PC-3 (cell line): ENCODE data around the gene ZNF708. TPM values are rescaled to one million over a fixed set of nuclear protein-coding genes. Genes with fewer than 3 reads are reported as not detected.
"Not testable (repeated sequence)": the region's sequence is repeated elsewhere in the genome, so short reads cannot be mapped to it uniquely, and the experiment has no call there.

ENCODE experiments used
- ATAC-seq: fragments of 200-7000 bp; cut with Tn5 transposase; 2 replicates; pipeline ENCODE4 v1.9.1; 2020; ENCODE audit warnings: mild to moderate bottlenecking, moderate library complexity
- BruUV-seq: library from RNA; stranded (reverse); fragments of 400-500 nt; replicated peaks from 2 replicates; lab custom pipeline; 2021; lab: Mats Ljungman, UMichigan
- CTCF ChIA-PET: fragments of 300-600 bp; sonication (Branson Sonifier 250); formaldehyde crosslinking; loops from one replicate; lab custom pipeline; 2022; ENCODE audit warnings: antibody characterized with exemption; lab: Charles Lee
- POLR2A ChIA-PET: fragments of 300-600 bp; sonication (Branson Sonifier 250); formaldehyde crosslinking; loops from one replicate; lab custom pipeline; 2022; ENCODE audit warnings: antibody characterized with exemption; ENCODE audit not compliant: unreplicated experiment; lab: Charles Lee
- DNase-seq: peaks from one replicate; pipeline ENCODE4 v3.0.0-alpha.2; 2015
- H2AFZ ChIP-seq: fragments of 300-600 bp; sonication (generic); 2 replicates; pipeline ENCODE4 v1.6.0; 2016; ENCODE audit warnings: antibody characterized with exemption, low read length
- H3F3A ChIP-seq: fragments of 300-600 bp; sonication (generic); one replicate; pipeline ENCODE4 v1.6.0; 2017; ENCODE audit warnings: antibody characterized with exemption, low read length, control low read depth, mild to moderate bottlenecking; ENCODE audit not compliant: unreplicated experiment
- H3K27ac ChIP-seq: fragments of 300-600 bp; sonication (generic); 2 replicates; pipeline ENCODE4 v1.5.1; 2016; ENCODE audit warnings: mild to moderate bottlenecking, low read length
- H3K27me3 ChIP-seq: fragments of 300-600 bp; sonication (generic); 2 replicates; pipeline ENCODE4 v1.6.1; 2016; ENCODE audit warnings: low read length, mixed read lengths
- H3K36me3 ChIP-seq: fragments of 300-600 bp; sonication (generic); 2 replicates; pipeline ENCODE4 v1.6.1; 2016; ENCODE audit warnings: low read depth, mixed run types, low read length, mixed read lengths
- H3K4me1 ChIP-seq: fragments of 300-600 bp; sonication (generic); 2 replicates; pipeline ENCODE4 v1.5.1; 2016; ENCODE audit warnings: low read length; ENCODE audit not compliant: insufficient read depth
- H3K4me2 ChIP-seq: fragments of 300-600 bp; sonication (generic); 2 replicates; pipeline ENCODE4 v1.6.0; 2016; ENCODE audit warnings: low read length
- H3K4me3 ChIP-seq: fragments of 300-600 bp; sonication (generic); 2 replicates; pipeline ENCODE4 v1.5.1; 2016; ENCODE audit warnings: mild to moderate bottlenecking, low read length, mixed read lengths
- H3K79me2 ChIP-seq: fragments of 300-600 bp; sonication (generic); 2 replicates; pipeline ENCODE4 v1.6.1; 2017; ENCODE audit warnings: low read length, mixed read lengths
- H3K9ac ChIP-seq: fragments of 300-600 bp; sonication (generic); 2 replicates; pipeline ENCODE4 v1.6.0; 2016; ENCODE audit warnings: mild to moderate bottlenecking, low read length
- H3K9me2 ChIP-seq: fragments of 300-600 bp; sonication (generic); replicated peaks from 2 replicates; pipeline ENCODE4 v1.6.1; 2016; ENCODE audit warnings: mixed run types, low read length, mixed read lengths
- H3K9me3 ChIP-seq: fragments of 300-600 bp; sonication (generic); 2 replicates; pipeline ENCODE4 v1.6.1; 2016; ENCODE audit warnings: low read length, mixed read lengths
- H4K20me1 ChIP-seq: fragments of 300-600 bp; sonication (generic); 2 replicates; pipeline ENCODE4 v1.6.1; 2016; ENCODE audit warnings: low read length, mixed read lengths
- EZH2 ChIP-seq: fragments of 300-600 bp; sonication (generic); IDR thresholded peaks from one replicate; pipeline ENCODE4 v1.6.1; 2017; ENCODE audit warnings: antibody characterized with exemption, mild to moderate bottlenecking, low read length; ENCODE audit not compliant: unreplicated experiment
- EZH2phosphoT487 ChIP-seq: fragments of 300-600 bp; sonication (generic); IDR thresholded peaks from 2 replicates; pipeline ENCODE4 v1.6.1; 2018; ENCODE audit warnings: mild to moderate bottlenecking, antibody characterized with exemption, low read length, borderline replicate concordance
- intact Hi-C: fragments of 100-400 bp; cut with micrococcal nuclease; formaldehyde crosslinking; loops from 2 replicates; pipeline ENCODE4 v1.9.0; 2023
- total RNA-seq: library from RNA; depleted of rRNA; stranded (reverse); fragments of >200 nt; gene quantifications from 2 replicates; pipeline ENCODE4 v1.2.3, GENCODE V29; 2014
- TF ChIP-seq, protein P1 (sequence below): fragments of 300-600 bp; sonication (generic); conservative IDR thresholded peaks from 2 replicates; pipeline ENCODE4 v1.5.1; 2017; ENCODE audit warnings: antibody characterized with exemption, low read depth, mild to moderate bottlenecking, low read length

The ZNF708 gene
- total RNA-seq, 1 experiment from 2014 or later = 4.2 TPM

GRCh38 chr19:21321134-21321533, 8.1 kb downstream of the ZNF708 start:
- Histone ChIP-seq H3K27ac (no peak overlapping the region), H2AFZ (no peak overlapping the region), H3K4me2 (no peak overlapping the region), H3K9me3 (peaks cover 38% of the 10 kb centered on the region), H3K79me2 (peaks cover 44% of the 10 kb centered on the region), H4K20me1 (no peaks in the 10 kb centered on the region), H3K27me3 (no peaks in the 10 kb centered on the region), H3K36me3 (peaks cover 80% of the 10 kb centered on the region), H3K9me2 (no peaks in the 10 kb centered on the region), H3K4me3 (no peak overlapping the region), H3F3A (no peaks in the 10 kb centered on the region), H3K9ac (no peak overlapping the region), H3K4me1 (no peaks in the 10 kb centered on the region)
- DNase-seq (no peak), ATAC-seq (no peak)
- intact Hi-C loops = loop anchor here (10.0 kb wide), 1 partner anchor 114 kb away; no protein-coding TSS in a partner anchor
- ChIA-PET CTCF (no interaction called here), POLR2A (no interaction called here)
- BruUV-seq = no TSS peak
- TF ChIP-seq EZH2phosphoT487 = no peak

DNA sequence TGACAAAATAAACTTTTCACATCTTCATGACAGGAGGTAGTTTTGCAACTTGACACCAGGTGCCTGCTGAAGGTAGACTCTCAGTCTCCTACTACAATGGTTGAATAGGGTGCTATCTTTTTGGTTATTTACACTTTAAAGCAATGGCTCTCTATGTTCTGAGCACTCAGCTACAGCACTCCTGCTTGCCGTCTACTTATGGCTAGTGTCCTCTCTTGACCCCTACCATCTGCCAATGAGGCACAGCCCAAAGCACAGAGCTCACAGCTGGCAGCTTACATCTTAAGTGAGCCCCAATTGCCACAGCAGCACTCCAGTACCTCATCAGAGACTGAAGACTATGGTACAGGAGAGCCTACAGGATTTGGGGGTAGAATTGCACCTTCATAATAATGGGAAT, 11.4 kb downstream of the ZNF708 start:
- H3K9ac ChIP-seq = no peak overlapping the region
- no peak overlapping the region for H3K4me2 ChIP-seq
- H4K20me1 ChIP-seq = no peaks in the 10 kb centered on the region
- ChIA-PET POLR2A (no interaction called here), CTCF (no interaction called here)
- ATAC-seq = no peak
- H3K4me3 ChIP-seq = no peak overlapping the region
- H3F3A ChIP-seq = no peaks in the 10 kb centered on the region
- TF ChIP-seq EZH2 (no peak), EZH2phosphoT487 (no peak)
- TF ChIP-seq, protein P1, sequence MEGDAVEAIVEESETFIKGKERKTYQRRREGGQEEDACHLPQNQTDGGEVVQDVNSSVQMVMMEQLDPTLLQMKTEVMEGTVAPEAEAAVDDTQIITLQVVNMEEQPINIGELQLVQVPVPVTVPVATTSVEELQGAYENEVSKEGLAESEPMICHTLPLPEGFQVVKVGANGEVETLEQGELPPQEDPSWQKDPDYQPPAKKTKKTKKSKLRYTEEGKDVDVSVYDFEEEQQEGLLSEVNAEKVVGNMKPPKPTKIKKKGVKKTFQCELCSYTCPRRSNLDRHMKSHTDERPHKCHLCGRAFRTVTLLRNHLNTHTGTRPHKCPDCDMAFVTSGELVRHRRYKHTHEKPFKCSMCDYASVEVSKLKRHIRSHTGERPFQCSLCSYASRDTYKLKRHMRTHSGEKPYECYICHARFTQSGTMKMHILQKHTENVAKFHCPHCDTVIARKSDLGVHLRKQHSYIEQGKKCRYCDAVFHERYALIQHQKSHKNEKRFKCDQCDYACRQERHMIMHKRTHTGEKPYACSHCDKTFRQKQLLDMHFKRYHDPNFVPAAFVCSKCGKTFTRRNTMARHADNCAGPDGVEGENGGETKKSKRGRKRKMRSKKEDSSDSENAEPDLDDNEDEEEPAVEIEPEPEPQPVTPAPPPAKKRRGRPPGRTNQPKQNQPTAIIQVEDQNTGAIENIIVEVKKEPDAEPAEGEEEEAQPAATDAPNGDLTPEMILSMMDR = no peak
- H3K27me3 ChIP-seq = no peaks in the 10 kb centered on the region
- H3K27ac ChIP-seq = no peak overlapping the region
- no peaks in the 10 kb centered on the region for H3K4me1 ChIP-seq
- peaks cover 20% of the 10 kb centered on the region for H3K79me2 ChIP-seq
- no peak for DNase-seq
- no peak overlapping the region for H2AFZ ChIP-seq
- BruUV-seq = no TSS peak
- H3K9me3 ChIP-seq = peaks cover 21% of the 10 kb centered on the region; the same call in 1 of the 2 replicates
- intact Hi-C loops = no loop called here
- H3K9me2 ChIP-seq = no peaks in the 10 kb centered on the region
- H3K36me3 ChIP-seq = peaks cover 61% of the 10 kb centered on the region

- no peak overlapping the region for H3K4me2 ChIP-seq
- H3F3A ChIP-seq = no peaks in the 10 kb centered on the region
- no TSS peak for BruUV-seq
- TF ChIP-seq, protein P1 = no peak
- TF ChIP-seq EZH2phosphoT487 (no peak), EZH2 (no peak)
- peaks cover 59% of the 10 kb centered on the region for H3K36me3 ChIP-seq
- no peaks in the 10 kb centered on the region for H3K4me1 ChIP-seq
- ChIA-PET POLR2A (no interaction called here), CTCF (no interaction called here)
- no peak overlapping the region for H3K4me3 ChIP-seq
- no peak overlapping the region for H2AFZ ChIP-seq
- DNase-seq (no peak), ATAC-seq (no peak)
- peaks cover 9% of the 10 kb centered on the region for H3K79me2 ChIP-seq
- H4K20me1 ChIP-seq = no peaks in the 10 kb centered on the region
- 0 out of 2 replicates have a peak, but pooled peaks cover 17% of the 10 kb centered on the region for H3K9me3 ChIP-seq
- no peaks in the 10 kb centered on the region for H3K9me2 ChIP-seq
- no peaks in the 10 kb centered on the region for H3K27me3 ChIP-seq
- H3K9ac ChIP-seq = no peak overlapping the region
- intact Hi-C loops = no loop called here
- H3K27ac ChIP-seq = no peak overlapping the region
Measured at GRCh38 chr19:21314676-21315075, 14.5 kb downstream of the ZNF708 start.

DNA sequence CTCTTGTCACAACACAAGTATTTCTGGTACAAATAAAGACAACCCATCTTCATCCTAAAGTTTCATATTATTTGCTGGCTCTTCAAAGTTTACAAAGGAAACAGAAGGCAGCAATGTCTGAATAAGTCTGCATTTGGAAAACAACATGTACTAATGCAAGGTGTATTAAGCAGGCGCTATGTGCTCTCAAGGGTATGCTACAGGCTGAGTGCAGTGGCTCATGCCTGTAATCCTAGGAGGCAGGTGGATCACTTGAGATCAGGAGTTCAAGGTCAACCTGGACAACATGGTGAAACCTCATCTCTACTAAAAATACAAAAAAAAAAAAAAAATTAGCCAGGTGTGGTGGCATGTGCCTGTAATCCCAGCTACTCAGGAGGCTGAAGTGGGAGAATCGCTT, 16.4 kb downstream of the ZNF708 start:
- H4K20me1 ChIP-seq, H3K27me3 ChIP-seq, intact Hi-C loops, H3K9ac ChIP-seq, H3F3A ChIP-seq, POLR2A ChIA-PET, H3K27ac ChIP-seq, H3K9me2 ChIP-seq, BruUV-seq, H3K4me3 ChIP-seq, H3K79me2 ChIP-seq, H3K4me1 ChIP-seq, H2AFZ ChIP-seq, ATAC-seq, H3K4me2 ChIP-seq, DNase-seq: not testable (repeated sequence)
- 0 out of 2 replicates have a peak, but pooled peaks cover 11% of the 10 kb centered on the region for H3K9me3 ChIP-seq
- CTCF ChIA-PET = interaction anchor here (0.6 kb wide), 1 partner anchor 12 kb away, joined by 4 read pairs; no protein-coding TSS in a partner anchor
- peaks cover 59% of the 10 kb centered on the region for H3K36me3 ChIP-seq
